ENCODE measurements around the gene RAP1A. TPM values are rescaled to one million over a fixed set of nuclear protein-coding genes. Genes with fewer than 3 reads are reported as not detected.
"Not testable (repeated sequence)": the region's sequence is repeated elsewhere in the genome, so short reads cannot be mapped to it uniquely, and the experiment has no call there.

The RAP1A gene
- total RNA-seq, 1 donor, result 17.0 TPM

GRCh38 chr1:111605576-111605975, 14.0 kb upstream of the RAP1A start:
- peak; percentile 92 for DNase-seq (ENCODE audit: insufficient read length, low spot score, missing footprints)
- no peak overlapping the region for H2AFZ ChIP-seq (ENCODE audit: low read length)
- H4K20me1 ChIP-seq (ENCODE audit: insufficient read depth, low read length), result no peaks in the 10 kb centered on the region
- H3K27ac ChIP-seq (ENCODE audit: low read depth, low read length), result peak overlapping the region; percentile 65
- H3K4me2 ChIP-seq (ENCODE audit: insufficient read depth, low read length), result peak overlapping the region; percentile 57
- no peak for TF ChIP-seq CTCF (IDR thresholded peaks at IDR 0.05; ENCODE audit: extremely low read depth, low read depth, low read length)
- peaks cover 13% of the 10 kb centered on the region for H3K27me3 ChIP-seq (ENCODE audit: insufficient read depth, low read length)
- no peaks in the 10 kb centered on the region for H3K9me3 ChIP-seq (ENCODE audit: low read depth, low read length)
- H3K79me2 ChIP-seq (ENCODE audit: insufficient read depth, low read length), result no peaks in the 10 kb centered on the region
- no peak overlapping the region for H3K4me3 ChIP-seq (ENCODE audit: insufficient read depth, low read length)
- H3K4me1 ChIP-seq (ENCODE audit: insufficient read depth, low read length), result peaks cover 21% of the 10 kb centered on the region
- no peaks in the 10 kb centered on the region for H3K36me3 ChIP-seq (ENCODE audit: insufficient read depth, low read length)

DNA sequence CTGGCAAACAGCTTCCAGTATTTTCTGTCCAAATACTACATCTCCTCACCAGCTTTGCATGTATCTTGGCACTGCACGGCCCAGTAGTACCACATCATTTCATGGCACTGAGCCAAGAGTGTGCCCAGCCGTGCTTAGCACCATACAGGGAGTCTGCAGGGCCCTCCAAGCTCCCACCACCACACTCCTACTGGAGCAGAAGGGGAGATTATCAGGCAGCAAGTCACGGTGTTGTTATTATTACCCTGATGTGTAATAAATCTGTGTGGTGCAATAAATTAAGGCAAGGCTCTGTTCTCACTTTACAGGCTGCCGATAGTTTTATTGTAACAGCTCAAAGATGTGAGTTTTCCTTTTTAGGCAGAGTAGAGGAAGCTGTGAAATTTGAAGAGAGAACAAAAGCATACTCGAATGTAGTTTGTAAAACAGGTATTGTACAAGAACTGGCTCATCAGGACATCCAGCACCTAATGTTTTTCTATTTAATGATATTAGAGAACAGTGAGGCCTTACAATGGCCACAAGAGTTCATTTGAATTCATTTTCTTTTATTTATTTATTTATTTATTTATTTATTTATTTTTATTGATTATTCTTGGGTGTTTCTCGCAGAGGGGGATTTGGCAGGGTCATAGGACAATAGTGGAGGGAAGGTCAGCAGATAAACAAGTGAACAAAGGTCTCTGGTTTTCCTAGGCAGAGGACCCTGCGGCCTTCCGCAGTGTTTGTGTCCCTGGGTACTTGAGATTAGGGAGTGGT, 13.0 kb upstream of the RAP1A start:
- not testable (repeated sequence) for H3K4me2 ChIP-seq (ENCODE audit: insufficient read depth, low read length); H3K4me3 ChIP-seq (ENCODE audit: insufficient read depth, low read length); H3K27ac ChIP-seq (ENCODE audit: low read depth, low read length); H2AFZ ChIP-seq (ENCODE audit: low read length); H3K27me3 ChIP-seq (ENCODE audit: insufficient read depth, low read length); H4K20me1 ChIP-seq (ENCODE audit: insufficient read depth, low read length); H3K9me3 ChIP-seq (ENCODE audit: low read depth, low read length); H3K79me2 ChIP-seq (ENCODE audit: insufficient read depth, low read length); H3K36me3 ChIP-seq (ENCODE audit: insufficient read depth, low read length); DNase-seq (ENCODE audit: insufficient read length, low spot score, missing footprints)
- peaks cover 21% of the 10 kb centered on the region for H3K4me1 ChIP-seq (ENCODE audit: insufficient read depth, low read length)

DNA sequence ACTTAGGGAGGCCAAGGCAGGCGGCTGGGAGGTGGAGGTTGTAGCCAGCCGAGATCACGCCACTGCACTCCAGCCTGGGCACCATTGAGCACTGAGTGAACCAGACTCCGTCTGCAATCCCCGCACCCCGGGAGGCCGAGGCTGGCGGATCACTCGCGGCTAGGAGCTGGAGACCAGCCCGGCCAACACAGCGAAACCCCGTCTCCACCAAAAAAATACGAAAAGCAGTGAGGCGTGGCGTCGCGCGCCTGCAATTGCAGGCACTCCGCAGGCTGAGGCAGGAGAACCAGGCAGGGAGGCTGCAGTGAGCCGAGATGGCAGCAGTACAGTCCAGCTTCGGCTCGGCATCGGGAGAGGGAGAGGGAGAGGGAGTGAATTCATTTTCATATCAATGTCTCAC, 11.1 kb upstream of the RAP1A start:
- H3K27ac ChIP-seq (ENCODE audit: low read depth, low read length); DNase-seq (ENCODE audit: insufficient read length, low spot score, missing footprints); H3K79me2 ChIP-seq (ENCODE audit: insufficient read depth, low read length); H3K27me3 ChIP-seq (ENCODE audit: insufficient read depth, low read length); H3K4me2 ChIP-seq (ENCODE audit: insufficient read depth, low read length); H4K20me1 ChIP-seq (ENCODE audit: insufficient read depth, low read length); H3K9me3 ChIP-seq (ENCODE audit: low read depth, low read length); H3K4me3 ChIP-seq (ENCODE audit: insufficient read depth, low read length); H3K36me3 ChIP-seq (ENCODE audit: insufficient read depth, low read length); H2AFZ ChIP-seq (ENCODE audit: low read length): not testable (repeated sequence)
- H3K4me1 ChIP-seq (ENCODE audit: insufficient read depth, low read length), result peaks cover 21% of the 10 kb centered on the region

DNA sequence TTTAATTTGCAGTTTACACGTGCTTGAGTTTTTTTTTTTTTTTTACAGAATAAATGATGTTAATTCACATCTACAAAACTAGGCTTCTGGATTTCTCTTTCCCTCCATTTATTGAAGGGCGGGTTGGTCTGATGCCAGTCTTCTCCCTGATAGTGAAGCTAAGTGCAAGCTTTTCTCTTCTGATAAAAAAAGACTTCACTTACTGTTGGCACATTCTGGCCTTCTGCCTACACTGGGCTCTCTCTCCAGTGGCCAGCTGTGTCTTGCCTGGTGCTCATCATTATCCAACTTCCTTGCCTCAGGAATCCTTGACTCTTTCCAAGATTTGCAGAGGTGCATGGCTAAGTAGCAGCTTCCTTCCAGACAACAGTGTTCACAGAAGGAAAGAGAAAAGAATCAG, 7.6 kb upstream of the RAP1A start:
- H4K20me1 ChIP-seq (ENCODE audit: insufficient read depth, low read length), result no peaks in the 10 kb centered on the region
- H3K27me3 ChIP-seq (ENCODE audit: insufficient read depth, low read length), result no peaks in the 10 kb centered on the region
- H3K36me3 ChIP-seq (ENCODE audit: insufficient read depth, low read length), result no peaks in the 10 kb centered on the region
- H2AFZ ChIP-seq (ENCODE audit: low read length), result no peak overlapping the region
- no peak overlapping the region for H3K4me2 ChIP-seq (ENCODE audit: insufficient read depth, low read length)
- no peaks in the 10 kb centered on the region for H3K9me3 ChIP-seq (ENCODE audit: low read depth, low read length)
- no peak for DNase-seq (ENCODE audit: insufficient read length, low spot score, missing footprints)
- no peaks in the 10 kb centered on the region for H3K79me2 ChIP-seq (ENCODE audit: insufficient read depth, low read length)
- no peak overlapping the region for H3K27ac ChIP-seq (ENCODE audit: low read depth, low read length)
- no peak for TF ChIP-seq CTCF (IDR thresholded peaks at IDR 0.05; ENCODE audit: extremely low read depth, low read depth, low read length)
- H3K4me3 ChIP-seq (ENCODE audit: insufficient read depth, low read length), result no peak overlapping the region
- H3K4me1 ChIP-seq (ENCODE audit: insufficient read depth, low read length), result no peaks in the 10 kb centered on the region

Data from osteoblast (primary cell).